HEK293T (cell line): ENCODE results near the gene PRG3.

Experiments
- CTCF ChIA-PET: fragments of 350-600 bp; formaldehyde crosslinking; extraction: SDS; loops from one replicate; lab custom pipeline; 2021; ENCODE audit warnings: antibody characterized with exemption, inconsistent platforms; lab: Yijun Ruan, JAX
- POLR2A ChIA-PET: fragments of 350-600 bp; formaldehyde crosslinking; extraction: SDS; loops from one replicate; lab custom pipeline; 2020; ENCODE audit warnings: antibody characterized with exemption, inconsistent platforms; lab: Yijun Ruan, JAX
- DNase-seq: peaks from one replicate; pipeline ENCODE4 v3.0.0; 2012; ENCODE audit warnings: mixed read lengths; ENCODE audit errors: extremely low spot score
- ARNT ChIP-seq: fragments of 450-650 bp; IDR thresholded peaks from 2 replicates; pipeline ENCODE4 v1.6.1; 2017; ENCODE audit warnings: mild to moderate bottlenecking
- BHLHE40 ChIP-seq: fragments of 450-650 bp; IDR thresholded peaks from 2 replicates; pipeline ENCODE4 v1.6.1; 2016; ENCODE audit warnings: mild to moderate bottlenecking, moderate library complexity, borderline replicate concordance
- CTBP1 ChIP-seq: fragments of 450-650 bp; IDR thresholded peaks from 2 replicates; pipeline ENCODE4 v1.6.1; 2016; ENCODE audit warnings: borderline replicate concordance
- ELF4 ChIP-seq: fragments of 450-650 bp; IDR thresholded peaks from 2 replicates; pipeline ENCODE4 v1.6.1; 2017; ENCODE audit warnings: antibody characterized with exemption
- FOXA1 ChIP-seq: fragments of 450-650 bp; IDR thresholded peaks from 2 replicates; pipeline ENCODE4 v1.6.1; 2016; ENCODE audit warnings: mild to moderate bottlenecking
- FOXK2 ChIP-seq: fragments of 450-650 bp; IDR thresholded peaks from 2 replicates; pipeline ENCODE4 v1.6.1; 2016; ENCODE audit warnings: mild to moderate bottlenecking
- FOXM1 ChIP-seq: fragments of 450-650 bp; IDR thresholded peaks from 2 replicates; pipeline ENCODE4 v1.6.1; 2017; ENCODE audit warnings: mild to moderate bottlenecking, borderline replicate concordance
- HDGF ChIP-seq: fragments of 450-650 bp; IDR thresholded peaks from 2 replicates; pipeline ENCODE4 v1.6.1; 2017; ENCODE audit warnings: antibody characterized with exemption, borderline replicate concordance
- L3MBTL2 ChIP-seq: fragments of 450-650 bp; conservative IDR thresholded peaks from 2 replicates; pipeline ENCODE4 v1.6.1; 2016; ENCODE audit warnings: mild to moderate bottlenecking
- LEF1 ChIP-seq: fragments of 450-650 bp; IDR thresholded peaks from 2 replicates; pipeline ENCODE4 v1.6.1; 2017; ENCODE audit warnings: mild to moderate bottlenecking, borderline replicate concordance
- NFRKB ChIP-seq: fragments of 450-650 bp; IDR thresholded peaks from 2 replicates; pipeline ENCODE4 v1.6.1; 2016; ENCODE audit warnings: mild to moderate bottlenecking, moderate library complexity
- SP1 ChIP-seq: fragments of 450-650 bp; IDR thresholded peaks from 2 replicates; pipeline ENCODE4 v1.6.1; 2017
- SUZ12 ChIP-seq: fragments of 450-650 bp; IDR thresholded peaks from 2 replicates; pipeline ENCODE4 v1.6.1; 2016; ENCODE audit warnings: mild to moderate bottlenecking
- TARDBP ChIP-seq: fragments of 450-650 bp; IDR thresholded peaks from 2 replicates; pipeline ENCODE4 v1.6.1; 2016
- ZNF384 ChIP-seq: fragments of 450-650 bp; IDR thresholded peaks from 2 replicates; pipeline ENCODE4 v1.6.1; 2016
- TF ChIP-seq, protein P1 (sequence below): fragments of 450-650 bp; IDR thresholded peaks from 2 replicates; pipeline ENCODE4 v1.6.1; 2016

Gene PRG3

DNA sequence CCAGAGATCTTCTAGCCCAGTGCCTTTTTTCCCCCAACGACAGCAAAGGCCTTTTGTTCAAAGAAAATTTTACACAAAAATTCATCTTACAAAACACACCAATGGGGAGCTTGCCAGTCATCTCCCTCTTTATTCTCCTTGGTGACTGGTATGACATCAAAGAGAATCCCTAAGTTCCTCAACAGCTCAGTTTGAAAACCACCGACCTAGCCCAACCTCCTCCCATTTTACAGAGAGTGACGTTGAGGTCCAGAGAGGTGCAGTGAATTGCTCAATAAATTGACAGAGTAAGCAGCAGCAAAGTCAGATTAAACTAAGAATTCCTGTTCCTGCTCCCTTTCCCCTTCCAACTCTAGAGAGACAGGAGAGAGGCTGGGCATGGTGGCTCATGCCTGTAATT is 38.2 kb upstream of the PRG3 start:
- POLR2A ChIA-PET, result no interaction called here
- no peak for DNase-seq

DNA sequence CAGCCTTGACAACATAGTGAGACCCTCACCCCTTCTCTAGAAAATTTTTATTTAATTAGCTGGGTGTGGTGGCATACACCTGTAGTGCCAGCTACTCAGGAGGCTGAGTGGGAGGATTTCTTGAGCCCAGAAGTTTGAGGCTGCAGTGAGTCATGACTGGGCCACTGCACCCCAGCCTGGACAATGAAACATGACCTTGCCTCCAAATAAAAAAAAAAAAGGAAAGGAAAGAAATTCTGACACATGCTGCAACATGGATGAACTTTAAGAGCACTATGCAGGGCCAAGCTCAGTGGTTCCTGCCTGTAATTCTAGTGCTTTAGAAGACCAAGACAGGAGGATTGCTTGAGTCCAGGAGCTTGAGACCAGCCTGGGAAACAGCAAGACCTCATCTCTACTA is 37.2 kb upstream of the PRG3 start:
- CTCF ChIA-PET, result no interaction called here
- TF ChIP-seq FOXM1 (no peak), ARNT (no peak)
- TF ChIP-seq, protein P1, sequence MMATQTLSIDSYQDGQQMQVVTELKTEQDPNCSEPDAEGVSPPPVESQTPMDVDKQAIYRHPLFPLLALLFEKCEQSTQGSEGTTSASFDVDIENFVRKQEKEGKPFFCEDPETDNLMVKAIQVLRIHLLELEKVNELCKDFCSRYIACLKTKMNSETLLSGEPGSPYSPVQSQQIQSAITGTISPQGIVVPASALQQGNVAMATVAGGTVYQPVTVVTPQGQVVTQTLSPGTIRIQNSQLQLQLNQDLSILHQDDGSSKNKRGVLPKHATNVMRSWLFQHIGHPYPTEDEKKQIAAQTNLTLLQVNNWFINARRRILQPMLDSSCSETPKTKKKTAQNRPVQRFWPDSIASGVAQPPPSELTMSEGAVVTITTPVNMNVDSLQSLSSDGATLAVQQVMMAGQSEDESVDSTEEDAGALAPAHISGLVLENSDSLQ, result no peak
- no peak for DNase-seq
- POLR2A ChIA-PET, result no interaction called here

More for the DNA sequence above, 38.2 kb upstream of the PRG3 start:
- CTCF ChIA-PET, result no interaction called here
- TF ChIP-seq ARNT (no peak), ZNF384 (no peak), FOXM1 (no peak), SP1 (no peak), NFRKB (no peak), FOXK2 (no peak), ELF4 (no peak), LEF1 (no peak), FOXA1 (no peak), TARDBP (no peak), SUZ12 (no peak), HDGF (no peak), CTBP1 (no peak), L3MBTL2 (no peak), BHLHE40 (no peak)
- TF ChIP-seq, protein P1, result no peak

DNA sequence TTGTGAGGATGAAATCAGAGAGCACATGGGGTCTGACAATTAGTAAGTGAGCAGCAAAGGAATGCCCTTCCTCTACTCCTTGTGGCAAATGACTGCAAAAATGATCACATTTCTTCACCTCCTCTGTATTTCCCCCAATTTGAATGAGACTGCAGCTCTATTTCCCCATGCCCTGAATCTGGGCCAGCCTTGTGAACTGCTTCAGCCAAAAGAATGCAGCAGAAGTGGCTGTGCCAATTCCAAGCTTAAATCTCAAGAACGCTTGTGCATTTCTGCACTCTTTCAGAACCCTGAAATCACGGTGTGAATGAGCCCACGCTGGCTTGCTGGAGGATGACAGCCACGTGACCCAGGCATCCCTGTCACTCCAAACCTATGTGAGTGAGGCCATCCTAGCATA is 36.1 kb upstream of the PRG3 start:
- POLR2A ChIA-PET, result no interaction called here
- TF ChIP-seq TARDBP (no peak), SP1 (no peak), CTBP1 (no peak), HDGF (no peak), ELF4 (no peak), FOXM1 (no peak), BHLHE40 (no peak), FOXA1 (no peak), ARNT (no peak), SUZ12 (no peak), LEF1 (no peak), L3MBTL2 (no peak), NFRKB (no peak), FOXK2 (no peak), ZNF384 (no peak)
- TF ChIP-seq, protein P1, result no peak
- DNase-seq, result no peak
- CTCF ChIA-PET, result interaction anchor here (0.9 to 1.1 kb wide), 2 partner anchors 67 to 77 kb away, joined by 3 read pairs; no protein-coding TSS in a partner anchor

DNA sequence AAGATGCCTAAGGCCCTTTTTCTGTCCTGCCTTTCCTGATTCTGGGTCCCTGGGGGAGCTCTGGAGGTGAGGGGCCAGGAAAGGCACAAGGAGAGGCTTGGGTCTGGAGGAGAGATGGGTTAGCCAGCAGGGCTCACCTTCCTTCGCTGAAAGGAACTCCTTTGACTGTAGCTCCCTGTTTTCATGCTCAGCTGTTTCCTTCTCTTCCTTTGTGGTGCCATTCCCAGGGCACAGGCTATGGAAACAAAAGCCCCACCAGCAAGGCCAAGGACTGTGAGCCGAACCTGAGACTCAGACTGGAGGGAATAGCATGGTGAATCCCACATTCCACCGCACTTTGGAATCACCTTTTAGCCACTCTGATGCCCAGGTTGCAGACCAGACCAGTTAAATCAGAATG is 35.5 kb upstream of the PRG3 start:
- POLR2A ChIA-PET, result no interaction called here
- TF ChIP-seq NFRKB, result no peak
- TF ChIP-seq FOXA1, result no peak
- no peak for TF ChIP-seq BHLHE40
- TF ChIP-seq HDGF, result no peak
- TF ChIP-seq SUZ12, result no peak
- TF ChIP-seq ARNT, result no peak
- TF ChIP-seq TARDBP, result no peak
- no peak for TF ChIP-seq CTBP1
- TF ChIP-seq, protein P1, result no peak
- no peak for TF ChIP-seq ELF4
- TF ChIP-seq SP1, result no peak
- no peak for TF ChIP-seq FOXK2
- TF ChIP-seq LEF1, result no peak
- TF ChIP-seq FOXM1, result no peak
- TF ChIP-seq L3MBTL2, result no peak
- TF ChIP-seq ZNF384, result no peak
- CTCF ChIA-PET, result interaction anchor here (0.9 to 1.1 kb wide), 2 partner anchors 68 to 77 kb away, joined by 3 read pairs; no protein-coding TSS in a partner anchor
- no peak for DNase-seq

DNA sequence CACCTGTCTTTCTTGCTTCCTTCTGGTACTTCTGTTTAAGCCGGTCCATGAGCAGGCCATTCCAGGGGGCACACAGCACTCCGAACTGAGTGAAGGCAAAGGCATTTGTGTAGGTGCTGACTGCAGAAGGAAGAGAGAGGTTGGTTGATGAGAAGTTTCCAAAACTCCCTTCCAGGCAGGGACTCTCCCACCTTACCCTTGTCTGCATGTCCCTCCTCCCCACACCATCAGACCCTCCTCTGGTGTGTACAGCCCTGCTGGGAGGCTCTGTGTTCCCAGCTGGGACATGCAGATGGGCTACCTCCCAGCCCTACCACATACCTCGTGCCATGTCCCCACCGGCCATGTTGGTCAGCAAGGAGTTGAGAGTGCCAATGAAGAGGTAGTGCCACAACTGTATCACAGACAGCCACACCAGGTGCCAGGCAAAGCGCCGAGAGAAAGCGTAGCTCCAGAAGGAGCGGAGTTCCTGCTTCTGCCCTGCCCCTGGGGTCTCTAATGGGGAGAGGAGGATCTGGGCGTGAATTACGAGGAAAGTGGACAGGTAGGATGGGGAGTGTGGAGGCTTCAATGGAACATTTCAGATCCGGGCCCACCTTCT is 33.8 kb upstream of the PRG3 start:
- TF ChIP-seq NFRKB (no peak), FOXA1 (no peak), BHLHE40 (no peak), HDGF (no peak), ELF4 (no peak), TARDBP (no peak), ARNT (no peak), FOXM1 (no peak), SUZ12 (no peak), SP1 (no peak), L3MBTL2 (no peak), ZNF384 (no peak), FOXK2 (no peak), LEF1 (no peak), CTBP1 (no peak)
- TF ChIP-seq, protein P1, result no peak
- CTCF ChIA-PET, result interaction anchor here (0.6 kb wide), 1 partner anchor 43 kb away, joined by 3 read pairs; no protein-coding TSS in a partner anchor
- POLR2A ChIA-PET, result no interaction called here
- DNase-seq, result no peak
